AG10803 (cell line): ENCODE data around the gene CLDN8.
A peak's percentile ranks its signal among the peaks of the same experiment; 100 is the strongest.

Experiments
- DNase-seq: peaks from one replicate; pipeline ENCODE4 v3.0.0; 2010; ENCODE audit warnings: low read depth
- H3K4me3 ChIP-seq: 2 replicates; pipeline ENCODE4 v1.5.1; 2011; ENCODE audit warnings: mild to moderate bottlenecking, low read length, control low read depth
- TF ChIP-seq, protein P1 (sequence below): conservative IDR thresholded peaks from 2 replicates; pipeline ENCODE4 v1.5.1; 2011; ENCODE audit warnings: mild to moderate bottlenecking, low read length, control low read depth, inconsistent platforms

The CLDN8 gene

DNA sequence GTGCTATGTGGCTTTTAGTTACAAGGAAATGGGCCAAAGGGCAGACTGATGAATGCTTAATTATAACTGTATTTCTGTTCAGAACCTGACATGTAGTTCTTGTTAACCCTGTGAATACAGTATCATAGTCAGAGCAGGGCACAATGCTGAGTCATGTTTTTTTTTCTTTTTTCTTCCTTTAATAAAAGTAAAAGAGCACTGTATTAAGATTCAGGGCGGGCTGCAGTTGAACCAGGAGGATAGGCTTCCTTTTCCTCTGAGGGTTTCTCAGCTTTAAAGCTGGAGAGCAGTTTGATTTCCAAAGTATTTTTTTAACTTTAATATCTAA is 8.7 kb downstream of the CLDN8 start:
- no peak overlapping the region for H3K4me3 ChIP-seq
- no peak for DNase-seq
- TF ChIP-seq, protein P1, sequence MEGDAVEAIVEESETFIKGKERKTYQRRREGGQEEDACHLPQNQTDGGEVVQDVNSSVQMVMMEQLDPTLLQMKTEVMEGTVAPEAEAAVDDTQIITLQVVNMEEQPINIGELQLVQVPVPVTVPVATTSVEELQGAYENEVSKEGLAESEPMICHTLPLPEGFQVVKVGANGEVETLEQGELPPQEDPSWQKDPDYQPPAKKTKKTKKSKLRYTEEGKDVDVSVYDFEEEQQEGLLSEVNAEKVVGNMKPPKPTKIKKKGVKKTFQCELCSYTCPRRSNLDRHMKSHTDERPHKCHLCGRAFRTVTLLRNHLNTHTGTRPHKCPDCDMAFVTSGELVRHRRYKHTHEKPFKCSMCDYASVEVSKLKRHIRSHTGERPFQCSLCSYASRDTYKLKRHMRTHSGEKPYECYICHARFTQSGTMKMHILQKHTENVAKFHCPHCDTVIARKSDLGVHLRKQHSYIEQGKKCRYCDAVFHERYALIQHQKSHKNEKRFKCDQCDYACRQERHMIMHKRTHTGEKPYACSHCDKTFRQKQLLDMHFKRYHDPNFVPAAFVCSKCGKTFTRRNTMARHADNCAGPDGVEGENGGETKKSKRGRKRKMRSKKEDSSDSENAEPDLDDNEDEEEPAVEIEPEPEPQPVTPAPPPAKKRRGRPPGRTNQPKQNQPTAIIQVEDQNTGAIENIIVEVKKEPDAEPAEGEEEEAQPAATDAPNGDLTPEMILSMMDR, result no peak

DNA sequence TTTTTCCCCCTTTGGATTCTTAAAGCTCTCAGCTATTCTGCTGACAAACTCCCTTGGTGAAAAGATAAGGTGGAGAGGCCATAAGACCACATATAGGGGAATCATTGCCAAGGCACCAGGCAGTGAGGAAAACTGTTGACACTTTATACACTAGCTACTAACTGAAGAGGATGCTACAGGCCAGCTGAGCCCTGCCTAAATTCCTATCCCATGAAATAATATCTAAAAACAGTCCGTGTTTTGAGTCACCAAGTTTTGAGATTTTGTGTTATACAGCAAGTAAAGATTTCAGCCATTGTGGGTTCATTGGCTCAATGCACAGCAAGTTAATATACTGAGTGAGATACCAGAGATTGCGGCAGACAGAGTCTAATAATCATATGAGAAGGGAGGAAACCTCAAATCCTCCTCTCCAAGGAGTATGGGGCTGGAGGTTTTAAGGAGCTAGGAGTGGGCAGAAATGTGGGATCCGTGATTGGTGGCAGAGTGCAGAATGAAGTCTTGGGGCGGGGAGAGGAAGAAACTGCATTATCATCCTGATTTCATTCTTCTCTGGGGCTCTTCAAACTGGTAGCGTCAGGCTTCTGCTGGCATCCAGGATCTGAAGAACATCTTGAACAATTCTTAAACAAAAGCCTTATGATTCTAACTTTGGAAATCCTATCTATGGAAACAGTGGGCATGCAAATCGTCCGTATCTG is 9.2 kb downstream of the CLDN8 start:
- peak; percentile 3 for DNase-seq
- TF ChIP-seq, protein P1, result no peak
- no peak overlapping the region for H3K4me3 ChIP-seq

GRCh38 chr21:30200000-30200399 is 15.9 kb downstream of the CLDN8 start:
- DNase-seq, result no peak
- TF ChIP-seq, protein P1, result no peak
- no peak overlapping the region for H3K4me3 ChIP-seq

DNA sequence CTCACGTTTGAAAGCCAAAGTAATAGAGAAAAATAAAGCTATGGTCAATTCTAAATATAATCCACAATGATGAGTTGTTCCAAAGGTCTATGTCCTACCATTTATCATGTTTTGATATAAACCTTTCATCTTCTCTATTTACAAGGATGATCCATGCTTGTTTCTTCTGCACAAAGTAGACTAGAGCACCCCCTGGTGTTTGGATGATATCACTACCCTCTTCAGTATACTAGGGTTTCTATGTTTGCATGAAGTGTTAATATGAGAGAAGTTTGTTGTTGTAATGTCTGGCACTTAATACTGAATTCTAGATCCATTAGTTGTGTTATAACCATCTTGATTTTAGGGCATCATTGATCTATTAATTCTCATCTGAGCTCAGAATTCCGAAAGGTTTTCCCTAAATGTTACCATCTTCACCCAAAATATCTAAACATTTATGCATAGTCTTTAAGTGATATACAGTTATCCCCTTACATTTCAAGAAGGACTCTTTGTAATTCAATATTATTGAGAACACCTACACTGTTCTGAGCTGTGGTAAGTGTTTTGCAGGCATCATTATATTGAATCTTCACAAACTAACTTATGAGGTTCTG is 21.1 kb downstream of the CLDN8 start:
- peak; percentile 6 for DNase-seq
- TF ChIP-seq, protein P1, result peak; percentile 52
- H3K4me3 ChIP-seq, result no peak overlapping the region

DNA sequence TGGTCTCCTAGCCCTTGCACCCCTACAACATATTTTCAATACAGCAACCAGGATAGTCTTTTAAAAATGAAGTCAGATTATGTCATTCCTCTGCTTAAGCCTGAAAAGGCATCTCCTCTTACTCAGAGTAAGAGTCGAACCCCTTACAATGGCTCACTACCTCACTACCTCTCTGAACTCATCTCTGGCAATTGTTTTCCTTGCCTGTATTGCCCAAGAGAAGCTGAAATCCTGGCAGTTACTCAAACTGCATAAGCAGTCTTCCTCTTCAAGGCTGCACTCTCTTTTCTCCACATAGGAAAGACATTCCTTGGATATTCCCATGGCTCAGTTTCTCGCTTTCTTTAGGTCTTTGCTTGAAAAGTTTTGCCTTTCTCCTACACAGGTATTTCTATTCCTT is 22.7 kb downstream of the CLDN8 start:
- no peak overlapping the region for H3K4me3 ChIP-seq
- DNase-seq, result no peak
- TF ChIP-seq, protein P1, result no peak

- no peak for DNase-seq
- H3K4me3 ChIP-seq, result no peak overlapping the region
- TF ChIP-seq, protein P1, result no peak
Measured at GRCh38 chr21:30190554-30190953, 25.3 kb downstream of the CLDN8 start.

DNA sequence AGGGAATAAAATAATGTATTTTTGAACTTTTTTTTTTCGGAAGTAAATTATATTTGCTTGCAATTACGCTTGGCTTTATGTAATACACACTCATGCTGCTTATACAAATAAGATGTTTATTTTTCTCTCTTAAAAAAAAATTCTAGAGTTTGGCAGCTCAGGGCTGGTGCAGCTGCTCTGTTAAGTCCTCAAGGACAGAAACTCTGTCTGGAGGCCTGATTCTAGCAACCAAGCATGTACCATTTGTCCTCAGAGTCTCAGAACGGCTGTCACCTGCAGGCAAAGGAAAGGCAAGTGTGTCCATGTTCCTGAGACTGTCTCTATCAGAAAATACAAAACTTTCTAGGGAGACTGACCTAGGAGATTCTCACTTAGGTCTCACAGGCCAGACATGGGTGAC is 26.1 kb downstream of the CLDN8 start:
- TF ChIP-seq, protein P1, result no peak
- H3K4me3 ChIP-seq, result no peak overlapping the region
- DNase-seq, result no peak
